HCT116 (cell line): ENCODE results near the gene TNP1. TPM values are rescaled to one million over a fixed set of nuclear protein-coding genes. Genes with fewer than 3 reads are reported as not detected.

Experiments
- ATAC-seq: fragments of 200-7000 bp; cut with Tn5 transposase; 2 replicates; pipeline ENCODE4 v1.9.1; 2020; ENCODE audit warnings: mild to moderate bottlenecking, moderate library complexity
- BruUV-seq: library from RNA; stranded (reverse); fragments of 400-500 nt; replicated peaks from 2 replicates; lab custom pipeline; 2021; lab: Mats Ljungman, UMichigan
- CTCF ChIA-PET: fragments of 300-600 bp; sonication (Branson Sonifier 250); formaldehyde crosslinking; loops from one replicate; lab custom pipeline; 2021; ENCODE audit warnings: antibody characterized with exemption; lab: Charles Lee
- POLR2A ChIA-PET: fragments of 300-600, 350-600 bp; sonication (Branson Sonifier 250); formaldehyde crosslinking; loops from one replicate; lab custom pipeline; 2021; ENCODE audit warnings: antibody characterized with exemption; lab: Charles Lee
- RAD21 ChIA-PET, 2 experiments: fragments of 300-600 bp; sonication (Branson Sonifier 250); formaldehyde crosslinking; loops; one replicate each; lab custom pipeline; 2023; ENCODE audit warnings: low total read pairs in 2 of 2; ENCODE audit not compliant: uncharacterized antibody in 2 of 2, unreplicated experiment in 2 of 2, low non-redundant PET in 1 of 2; lab: Charles Lee
- DNase-seq: peaks from one replicate; pipeline ENCODE4 v3.0.0-alpha.2; 2010; ENCODE audit warnings: low read depth, low spot score
- H2AFZ ChIP-seq: fragments of 200-600 bp; shearing (Covaris generic), sonication (generic); 2 replicates; pipeline ENCODE4 v1.6.1; 2017; ENCODE audit warnings: low read depth, mixed run types, mixed read lengths, antibody characterized with exemption, low read length; ENCODE audit not compliant: poor library complexity, severe bottlenecking
- H3K27ac ChIP-seq: 2 replicates; pipeline ENCODE4 v1.5.1; 2012; ENCODE audit warnings: low read depth, low read length
- H3K27me3 ChIP-seq: fragments of 200-600 bp; sonication (generic); 2 replicates; pipeline ENCODE4 v1.6.1; 2016; ENCODE audit warnings: mixed run types, low read length, mixed read lengths; ENCODE audit not compliant: insufficient read depth
- H3K36me3 ChIP-seq, 2 experiments: fragments of 200-500 bp in 1 of 2; fragments of 200-600 bp in 1 of 2; sonication (Bioruptor generic) in 1 of 2; sonication (generic) in 1 of 2; 2 replicates each; pipeline versions ENCODE4 v1.5.1 to v1.6.1; 2014 to 2016; ENCODE audit warnings: low read length in 2 of 2, inconsistent platforms in 1 of 2, mixed read lengths in 1 of 2, mixed run types in 1 of 2; ENCODE audit not compliant: insufficient read depth in 2 of 2, control insufficient read depth in 1 of 2
- H3K4me1 ChIP-seq, 2 experiments: fragments of 200-600 bp in 1 of 2; sonication (generic) in 1 of 2; 2 replicates each; pipeline versions ENCODE4 v1.5.1 to v1.6.1; 2012 to 2017; ENCODE audit warnings: low read length in 2 of 2, inconsistent platforms in 1 of 2, mild to moderate bottlenecking in 1 of 2, mixed read lengths in 1 of 2, mixed run types in 1 of 2, moderate library complexity in 1 of 2; ENCODE audit not compliant: insufficient read depth in 2 of 2, control insufficient read depth in 1 of 2
- H3K4me2 ChIP-seq: fragments of 200-600 bp; sonication (generic); 2 replicates; pipeline ENCODE4 v1.6.1; 2017; ENCODE audit warnings: mixed run types, low read length, mixed read lengths
- H3K4me3 ChIP-seq, 2 experiments: fragments of 200-600 bp in 1 of 2; sonication (generic) in 1 of 2; replicated peaks in 1 of 2; 2 replicates each; pipeline ENCODE4 v1.5.1; 2011 to 2016; ENCODE audit warnings: low read length in 2 of 2, control low read depth in 1 of 2, low read depth in 1 of 2, mild to moderate bottlenecking in 1 of 2, mixed read lengths in 1 of 2, mixed run types in 1 of 2
- H3K79me2 ChIP-seq: fragments of 200-600 bp; sonication (generic); 2 replicates; pipeline ENCODE4 v1.6.1; 2017; ENCODE audit warnings: mild to moderate bottlenecking, mixed run types, low read length, moderate library complexity, mixed read lengths; ENCODE audit not compliant: insufficient read depth
- H3K9ac ChIP-seq: fragments of 200-600 bp; sonication (generic); 2 replicates; pipeline ENCODE4 v1.6.1; 2016; ENCODE audit warnings: low read length, mixed read lengths
- H3K9me2 ChIP-seq: fragments of 200-600 bp; sonication (generic), shearing (Covaris generic); 2 replicates; pipeline ENCODE4 v1.6.1; 2017; ENCODE audit warnings: mixed run types, mild to moderate bottlenecking, moderate library complexity; ENCODE audit not compliant: insufficient read depth
- H3K9me3 ChIP-seq, 2 experiments: fragments of 200-500 bp in 1 of 2; fragments of 200-600 bp in 1 of 2; sonication (Bioruptor generic) in 1 of 2; sonication (generic) in 1 of 2; 2 replicates each; pipeline ENCODE4 v1.6.1; 2014 to 2017; ENCODE audit warnings: low read length in 2 of 2, mixed read lengths in 2 of 2, inconsistent platforms in 1 of 2, low read depth in 1 of 2, mild to moderate bottlenecking in 1 of 2, mixed run types in 1 of 2, moderate library complexity in 1 of 2; ENCODE audit not compliant: control insufficient read depth in 1 of 2, insufficient read depth in 1 of 2
- H4K20me1 ChIP-seq: fragments of 200-600 bp; sonication (generic), shearing (Covaris generic); 2 replicates; pipeline ENCODE4 v1.6.1; 2017; ENCODE audit warnings: mixed run types, mild to moderate bottlenecking, moderate library complexity; ENCODE audit not compliant: insufficient read depth
- ATF3 ChIP-seq: IDR thresholded peaks from 2 replicates; pipeline ENCODE4 v1.6.1; 2012
- CBX3 ChIP-seq: IDR thresholded peaks from 2 replicates; pipeline ENCODE4 v1.6.1; 2012; ENCODE audit warnings: low read depth
- CEBPB ChIP-seq: IDR thresholded peaks from 2 replicates; pipeline ENCODE4 v1.6.1; 2012; ENCODE audit warnings: low read depth
- CTCF ChIP-seq, 3 experiments: fragments of 200-600 bp in 1 of 3; sonication (generic) in 1 of 3; IDR thresholded peaks in 2 of 3; conservative IDR thresholded peaks in 1 of 3; 2 replicates each; pipeline ENCODE4 v1.5.1; 2012 to 2017; ENCODE audit warnings: low read depth in 2 of 3, low read length in 2 of 3, antibody characterized with exemption in 1 of 3, borderline replicate concordance in 1 of 3, control low read depth in 1 of 3, mild to moderate bottlenecking in 1 of 3, mixed read lengths in 1 of 3, mixed run types in 1 of 3, moderate library complexity in 1 of 3; ENCODE audit not compliant: insufficient read depth in 1 of 3
- EGR1 ChIP-seq: IDR thresholded peaks from 2 replicates; pipeline ENCODE4 v1.6.1; 2012; ENCODE audit warnings: low read depth
- ELF1 ChIP-seq: IDR thresholded peaks from 2 replicates; pipeline ENCODE4 v1.6.1; 2012; ENCODE audit warnings: low read depth, borderline replicate concordance
- EZH2 ChIP-seq: fragments of 200-600 bp; sonication (generic); IDR thresholded peaks from 2 replicates; pipeline ENCODE4 v1.6.1; 2017; ENCODE audit warnings: antibody characterized with exemption, mixed run types
- EZH2phosphoT487 ChIP-seq: fragments of 200-600 bp; IDR thresholded peaks from 2 replicates; pipeline ENCODE4 v1.6.1; 2018; ENCODE audit warnings: antibody characterized with exemption, borderline replicate concordance
- FOSL1 ChIP-seq: IDR thresholded peaks from 2 replicates; pipeline ENCODE4 v1.6.1; 2012; ENCODE audit warnings: low read depth
- JUND ChIP-seq: IDR thresholded peaks from 2 replicates; pipeline ENCODE4 v1.6.1; 2012
- POLR2A ChIP-seq: IDR thresholded peaks from 2 replicates; pipeline ENCODE4 v1.7.0; 2011; ENCODE audit warnings: borderline replicate concordance; ENCODE audit not compliant: insufficient read depth, insufficient read length; ENCODE audit errors: extremely low read depth
- RAD21 ChIP-seq: IDR thresholded peaks from 2 replicates; pipeline ENCODE4 v1.6.1; 2012; ENCODE audit warnings: low read depth, mild to moderate bottlenecking
- SIN3A ChIP-seq: IDR thresholded peaks from 2 replicates; pipeline ENCODE4 v1.6.1; 2012; ENCODE audit warnings: low read depth
- SRF ChIP-seq: IDR thresholded peaks from 2 replicates; pipeline ENCODE4 v1.6.1; 2012; ENCODE audit warnings: low read depth
- TCF7L2 ChIP-seq: IDR thresholded peaks from 2 replicates; pipeline ENCODE4 v1.7.0; 2011; ENCODE audit warnings: borderline replicate concordance, inconsistent platforms; ENCODE audit not compliant: insufficient read depth, insufficient read length; ENCODE audit errors: extremely low read depth
- YY1 ChIP-seq: IDR thresholded peaks from 2 replicates; pipeline ENCODE4 v1.6.1; 2011; ENCODE audit warnings: low read length, low read depth, moderate library complexity, mild to moderate bottlenecking; ENCODE audit not compliant: insufficient replicate concordance; ENCODE audit errors: extremely low read depth
- ZBTB33 ChIP-seq: IDR thresholded peaks from 2 replicates; pipeline ENCODE4 v1.6.1; 2011; ENCODE audit warnings: mild to moderate bottlenecking, low read length, moderate library complexity; ENCODE audit not compliant: insufficient replicate concordance; ENCODE audit errors: extremely low read depth
- ZFX ChIP-seq: fragments of 450-650 bp; IDR thresholded peaks from 2 replicates; pipeline ENCODE4 v1.6.1; 2017
- ZNF274 ChIP-seq: fragments of 200-500 bp; sonication (Bioruptor generic); IDR thresholded peaks from 2 replicates; pipeline ENCODE4 v1.6.1; 2014; ENCODE audit warnings: mild to moderate bottlenecking, low read depth, low read length, inconsistent platforms
- intact Hi-C: fragments of 100-400 bp; cut with micrococcal nuclease; formaldehyde crosslinking; loops from 2 replicates; pipeline ENCODE4 v1.10.0; 2022
- total RNA-seq: library from RNA; stranded (reverse); gene quantifications from one replicate; pipeline ENCODE4 v1.2.1, GENCODE V29; 2021; ENCODE audit not compliant: unreplicated experiment

The TNP1 gene
- total RNA-seq, 1 experiment from 2014 or later = not detected

- ChIA-PET CTCF (no interaction called here), RAD21 (no interaction called here), POLR2A (no interaction called here)
- Histone ChIP-seq H3K4me1 (no peaks in the 10 kb centered on the region), H3K36me3 (no peaks in the 10 kb centered on the region), H3K9me3 (no peaks in the 10 kb centered on the region), H3K79me2 (no peaks in the 10 kb centered on the region), H3K9ac (no peak overlapping the region), H4K20me1 (no peaks in the 10 kb centered on the region), H3K27me3 (peaks cover 13% of the 10 kb centered on the region; the same call in 1 of the 2 replicates), H2AFZ (no peak overlapping the region), H3K4me3 (no peak overlapping the region), H3K4me2 (no peak overlapping the region), H3K9me2 (no peaks in the 10 kb centered on the region), H3K27ac (no peak overlapping the region)
- TF ChIP-seq CEBPB (no peak), ELF1 (no peak), CTCF (IDR thresholded peaks at IDR 0.05 in 2 of 3, conservative IDR thresholded peaks at IDR 0.05 in 1 of 3; ENCODE audit: borderline replicate concordance in 1 of 3, insufficient read depth in 1 of 3, low read depth in 2 of 3, low read length in 2 of 3) (no peak), ZNF274 (no peak), FOSL1 (no peak), SRF (no peak), JUND (no peak), POLR2A (no peak), EZH2 (no peak), YY1 (no peak), EZH2phosphoT487 (no peak), ZFX (no peak), TCF7L2 (no peak), CBX3 (no peak), SIN3A (no peak), ZBTB33 (no peak), RAD21 (no peak), EGR1 (no peak), ATF3 (no peak)
- ATAC-seq = no peak
- DNase-seq = no peak
- intact Hi-C loops = no loop called here
- BruUV-seq = no TSS peak
These were observed 40.5 kb upstream of the TNP1 start for GRCh38 chr2:216900406-216900805.
